Gastrocnemius medialis (tissue), 4 donors: Measurements from ENCODE around the gene LILRB4. TPM values are rescaled to one million over a fixed set of nuclear protein-coding genes. Genes with fewer than 3 reads are reported as not detected.
"Not testable (repeated sequence)": the region's sequence is repeated elsewhere in the genome, so short reads cannot be mapped to it uniquely, and the experiment has no call there.

ENCODE experiments used
- ATAC-seq, 2 donors: fragments of 150-250 bp; one replicate each; pipeline ENCODE4 v1.9.1; 2016
- DNase-seq, 2 donors: peaks; one replicate each; pipeline ENCODE4 v3.0.0-alpha.2; 2019
- H3K27ac ChIP-seq, 4 donors: fragments of 200-600 bp; sonication (generic); 1 replicate in 1 of 4; 2 replicates in 3 of 4; pipeline ENCODE4 v1.5.1; 2016 to 2018; ENCODE audit warnings: mild to moderate bottlenecking in 2 of 4, moderate library complexity in 1 of 4
- H3K27me3 ChIP-seq, 3 donors: fragments of 200-600 bp; sonication (generic) in 2 of 3; 1 replicate in 1 of 3; 2 replicates in 2 of 3; pipeline versions ENCODE4 v1.5.1 to v1.6.0; 2016 to 2019; ENCODE audit warnings: mild to moderate bottlenecking in 1 of 3, moderate library complexity in 1 of 3
- H3K36me3 ChIP-seq, 2 donors: fragments of 200-600 bp; sonication (generic) in 1 of 2; one replicate each; pipeline ENCODE4 v1.5.1; 2017 to 2018
- H3K4me1 ChIP-seq, 2 donors: fragments of 200-600 bp; sonication (generic) in 1 of 2; one replicate each; pipeline ENCODE4 v1.5.1; 2016 to 2017; ENCODE audit warnings: mild to moderate bottlenecking in 2 of 2
- H3K4me3 ChIP-seq, 4 donors: fragments of 200-600 bp; sonication (generic) in 3 of 4; 1 replicate in 1 of 4; 2 replicates in 3 of 4; pipeline ENCODE4 v1.5.1; 2016 to 2019; ENCODE audit warnings: mild to moderate bottlenecking in 2 of 4
- H3K9me3 ChIP-seq, 3 donors: fragments of 200-600 bp; sonication (generic) in 2 of 3; 1 replicate in 1 of 3; 2 replicates in 2 of 3; pipeline ENCODE4 v1.5.1; 2016 to 2019
- CTCF ChIP-seq, 5 experiments: fragments of 450-650 bp in 3 of 5; fragments of 200-600 bp in 2 of 5; sonication (generic) in 2 of 5; IDR thresholded peaks in 4 of 5; conservative IDR thresholded peaks in 1 of 5; 1 replicate in 4 of 5; 2 replicates in 1 of 5; pipeline ENCODE4 v1.5.1; 2016 to 2019; ENCODE audit warnings: antibody characterized with exemption in 5 of 5, mild to moderate bottlenecking in 3 of 5, moderate library complexity in 3 of 5
- POLR2A ChIP-seq, 2 donors: fragments of 450-650 bp; IDR thresholded peaks; one replicate each; pipeline ENCODE4 v1.6.1; 2017; ENCODE audit warnings: antibody characterized with exemption in 2 of 2, mild to moderate bottlenecking in 2 of 2, moderate library complexity in 2 of 2
- in situ Hi-C, 4 donors: fragments of 200-750 bp; cut with MboI; loops; one replicate each; pipeline versions ENCODE4 v1.15.0 to v1.8.0; 2017; ENCODE audit warnings: low sequenced_read_pairs in 4 of 4
- intact Hi-C: fragments of 100-400 bp; cut with DNase I; formaldehyde crosslinking; loops from one replicate; pipeline ENCODE4 v1.15.1; 2023; ENCODE audit warnings: low total_unique reads
- microRNA-seq, 2 donors: library from miRNA; unstranded; fragments of <30 nt; microRNA quantifications; one replicate each; pipeline ENCODE4, GENCODE V29; 2016; ENCODE audit warnings: borderline replicate concordance in 2 of 2
- total RNA-seq, 4 donors: library from RNA; depleted of rRNA; stranded (reverse); fragments of >200 nt; gene quantifications; one replicate each; pipeline versions ENCODE4 v1.1.0 to v1.2.3, GENCODE V29; 2016

The LILRB4 gene
- total RNA-seq, 4 donors from 2014 or later, result 0.24 to 4.0 (median 1.0) TPM

GRCh38 chr19:54704928-54705327 lies 42.1 kb downstream of the LILRB4 start:
- H3K27me3 ChIP-seq, result no peaks in the 10 kb centered on the region
- no peak for ATAC-seq
- TF ChIP-seq POLR2A (IDR thresholded peaks at IDR 0.05) (no peak), CTCF (IDR thresholded peaks at IDR 0.05 in 4 of 5, conservative IDR thresholded peaks at IDR 0.05 in 1 of 5) (no peak)
- DNase-seq, result no peak
- no peak overlapping the region for H3K4me3 ChIP-seq
- intact Hi-C loops, result no loop called here
- no peak overlapping the region for H3K27ac ChIP-seq
- H3K4me1 ChIP-seq, result no peaks in the 10 kb centered on the region
- H3K9me3 ChIP-seq, result no peaks in the 10 kb centered on the region
- H3K36me3 ChIP-seq, result no peaks in the 10 kb centered on the region
- in situ Hi-C loops, result no loop called here

- ATAC-seq (no peak), DNase-seq (no peak)
- Histone ChIP-seq H3K4me3 (no peak overlapping the region), H3K36me3 (no peaks in the 10 kb centered on the region), H3K4me1 (no peaks in the 10 kb centered on the region), H3K27ac (no peak overlapping the region), H3K27me3 (no peaks in the 10 kb centered on the region), H3K9me3 (no peaks in the 10 kb centered on the region)
- TF ChIP-seq POLR2A (IDR thresholded peaks at IDR 0.05), result no peak
- TF ChIP-seq CTCF (IDR thresholded peaks at IDR 0.05 in 4 of 5, conservative IDR thresholded peaks at IDR 0.05 in 1 of 5), result no peak
- in situ Hi-C loops (no loop called here), intact Hi-C loops (no loop called here)
These were observed 45.2 kb downstream of the LILRB4 start for GRCh38 chr19:54707962-54708361.

GRCh38 chr19:54708781-54709180 lies 46.0 kb downstream of the LILRB4 start:
- TF ChIP-seq CTCF (IDR thresholded peaks at IDR 0.05 in 4 of 5, conservative IDR thresholded peaks at IDR 0.05 in 1 of 5) (no peak), POLR2A (IDR thresholded peaks at IDR 0.05) (no peak)
- Histone ChIP-seq H3K9me3 (no peaks in the 10 kb centered on the region), H3K36me3 (no peaks in the 10 kb centered on the region), H3K27me3 (no peaks in the 10 kb centered on the region), H3K4me3 (no peak overlapping the region), H3K4me1 (no peaks in the 10 kb centered on the region), H3K27ac (no peak overlapping the region)
- intact Hi-C loops, result no loop called here
- DNase-seq (no peak), ATAC-seq (no peak)
- in situ Hi-C loops, result no loop called here

DNA sequence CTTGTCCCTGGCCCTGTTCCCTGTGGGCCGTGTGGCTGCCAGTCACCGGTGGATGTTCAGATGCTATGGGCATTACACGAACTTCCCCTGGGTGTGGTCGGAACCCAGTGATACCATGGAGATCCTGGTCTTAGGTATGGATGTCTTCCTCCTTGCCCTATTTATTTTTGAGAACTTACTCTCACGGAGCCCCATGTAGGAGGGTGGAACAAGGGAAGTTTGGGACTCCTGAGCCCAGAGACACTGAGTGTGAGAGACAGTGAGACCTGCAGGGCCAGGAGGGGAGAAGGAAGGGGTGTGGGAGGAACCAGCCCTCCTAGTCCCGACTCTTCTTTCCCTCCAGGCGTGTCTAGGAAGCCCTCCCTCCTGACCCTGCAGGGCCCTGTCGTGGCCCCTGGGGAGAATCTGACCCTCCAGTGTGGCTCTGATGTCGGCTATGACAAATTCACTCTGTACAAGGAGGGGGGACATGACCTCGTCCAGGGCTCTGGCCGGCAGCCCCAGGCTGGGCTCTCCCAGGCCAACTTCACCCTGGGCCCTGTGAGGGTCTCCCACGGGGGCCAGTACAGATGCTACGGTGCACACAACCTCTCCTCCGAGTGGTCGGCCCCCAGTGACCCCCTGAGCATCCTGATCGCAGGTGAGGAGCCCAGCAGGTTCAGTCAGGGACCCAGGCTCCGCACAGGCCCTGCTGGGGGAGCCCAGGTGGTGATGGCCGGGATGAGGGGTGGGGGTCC lies 46.6 kb downstream of the LILRB4 start:
- Histone ChIP-seq H3K27ac (no peak overlapping the region), H3K36me3 (no peaks in the 10 kb centered on the region), H3K27me3 (no peaks in the 10 kb centered on the region), H3K4me3 (no peak overlapping the region), H3K4me1 (no peaks in the 10 kb centered on the region), H3K9me3 (no peaks in the 10 kb centered on the region)
- intact Hi-C loops, result no loop called here
- TF ChIP-seq CTCF (IDR thresholded peaks at IDR 0.05 in 4 of 5, conservative IDR thresholded peaks at IDR 0.05 in 1 of 5) (no peak), POLR2A (IDR thresholded peaks at IDR 0.05) (no peak)
- in situ Hi-C loops, result no loop called here
- ATAC-seq (no peak), DNase-seq (no peak)

GRCh38 chr19:54709956-54710355 lies 47.2 kb downstream of the LILRB4 start:
- intact Hi-C loops, DNase-seq, H3K36me3 ChIP-seq, in situ Hi-C loops, H3K9me3 ChIP-seq, H3K27me3 ChIP-seq, ATAC-seq, H3K4me1 ChIP-seq, H3K27ac ChIP-seq, H3K4me3 ChIP-seq: not testable (repeated sequence)

Small RNA genes lying within 50 kb of the gene (microRNA-seq; reads per million reads assigned to microRNA genes)
- gene MIR8061, result 0 reads per million in 2 donors

Other genes starting within 250 kb of the LILRB4 start
- under 1 TPM in 1 of 4 donors, not detected in 3; 0.41 TPM for gene TTYH1, start 247.5 kb upstream of the LILRB4 start, total RNA-seq
- 10 to 100 TPM in 3 of 4 donors, 1 to 10 TPM in 1; 9.9 to 49.5 (median 15.5) TPM for gene LENG8, start 213.8 kb upstream of the LILRB4 start, total RNA-seq
- 1 to 10 TPM; 1.5 to 4.9 (median 3.4) TPM for gene LENG9, start 199.2 kb upstream of the LILRB4 start, total RNA-seq
- 1 to 10 TPM in 2 of 4 donors, under 1 TPM in 1, not detected in 1; 0.83 to 4.6 (median 4.2) TPM for gene CDC42EP5, start 189.7 kb upstream of the LILRB4 start, total RNA-seq
- gene LAIR2, start 160.2 kb upstream of the LILRB4 start, total RNA-seq, result not detected
- gene LILRA2, start 89.2 kb upstream of the LILRB4 start, total RNA-seq, result 1 to 10 TPM in 1 of 4 donors, under 1 TPM in 2, not detected in 1; 0.44 to 1.0 (median 0.91) TPM
- gene LILRA1, start 69.4 kb upstream of the LILRB4 start, total RNA-seq, result under 1 TPM in 2 of 4 donors, not detected in 2; 0.40 to 0.62 TPM
- gene LILRB1, start 32.5 kb upstream of the LILRB4 start, total RNA-seq, result under 1 TPM in 2 of 4 donors, not detected in 2; 0.39 to 0.69 TPM
- gene KIR3DL3, start 61.5 kb downstream of the LILRB4 start, total RNA-seq, result not detected
- not detected for gene KIR2DL3, start 75.5 kb downstream of the LILRB4 start, total RNA-seq
- not detected for gene KIR2DL1, start 106.8 kb downstream of the LILRB4 start, total RNA-seq
- not detected for gene KIR2DL4, start 140.6 kb downstream of the LILRB4 start, total RNA-seq
- under 1 TPM in 1 of 4 donors, not detected in 3; 0.36 TPM for gene KIR3DL1, start 153.5 kb downstream of the LILRB4 start, total RNA-seq
- gene KIR2DS4, start 169.7 kb downstream of the LILRB4 start, total RNA-seq, result not detected
- gene KIR3DL2, start 187.5 kb downstream of the LILRB4 start, total RNA-seq, result not detected
- gene FCAR, start 211.2 kb downstream of the LILRB4 start, total RNA-seq, result 1 to 10 TPM in 1 of 4 donors, under 1 TPM in 2, not detected in 1; 0.33 to 2.0 (median 0.41) TPM
- gene NCR1, start 243.2 kb downstream of the LILRB4 start, total RNA-seq, result not detected